HG03439 (cell line): ENCODE data around the gene SIMC1.

Source experiments
- ATAC-seq: cut with Tn5 transposase; IDR thresholded peaks from one replicate; pipeline ENCODE4 v1.9.1; 2021; ENCODE audit warnings: mild to moderate bottlenecking, moderate library complexity; ENCODE audit not compliant: unreplicated experiment

The SIMC1 gene

GRCh38 chr5:176361437-176362232 is 123.4 kb downstream of the SIMC1 start, which contains the start of gene KIAA1191:
KIAA1191 (minus strand) TSS chr5:176361764; CDS start chr5:176359508, 2,256 bp downstream.
- peak; percentile 81 for ATAC-seq

DNA sequence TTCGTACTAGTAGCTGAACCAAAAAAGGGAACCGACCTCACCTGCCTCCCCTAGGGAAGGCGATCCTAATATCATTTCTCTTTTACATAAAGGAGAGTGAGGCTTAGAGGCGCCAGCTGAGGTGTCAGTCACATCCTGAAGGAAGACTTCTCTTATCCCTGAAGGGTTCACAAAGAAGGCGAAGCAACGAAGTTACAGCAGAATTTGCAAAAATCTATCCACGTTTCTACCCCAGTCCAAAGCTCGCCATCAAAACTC is 123.9 kb downstream of the SIMC1 start:
- peak; percentile 3 for ATAC-seq

GRCh38 chr5:176364765-176365350 is 126.6 kb downstream of the SIMC1 start:
- no peak for ATAC-seq

DNA sequence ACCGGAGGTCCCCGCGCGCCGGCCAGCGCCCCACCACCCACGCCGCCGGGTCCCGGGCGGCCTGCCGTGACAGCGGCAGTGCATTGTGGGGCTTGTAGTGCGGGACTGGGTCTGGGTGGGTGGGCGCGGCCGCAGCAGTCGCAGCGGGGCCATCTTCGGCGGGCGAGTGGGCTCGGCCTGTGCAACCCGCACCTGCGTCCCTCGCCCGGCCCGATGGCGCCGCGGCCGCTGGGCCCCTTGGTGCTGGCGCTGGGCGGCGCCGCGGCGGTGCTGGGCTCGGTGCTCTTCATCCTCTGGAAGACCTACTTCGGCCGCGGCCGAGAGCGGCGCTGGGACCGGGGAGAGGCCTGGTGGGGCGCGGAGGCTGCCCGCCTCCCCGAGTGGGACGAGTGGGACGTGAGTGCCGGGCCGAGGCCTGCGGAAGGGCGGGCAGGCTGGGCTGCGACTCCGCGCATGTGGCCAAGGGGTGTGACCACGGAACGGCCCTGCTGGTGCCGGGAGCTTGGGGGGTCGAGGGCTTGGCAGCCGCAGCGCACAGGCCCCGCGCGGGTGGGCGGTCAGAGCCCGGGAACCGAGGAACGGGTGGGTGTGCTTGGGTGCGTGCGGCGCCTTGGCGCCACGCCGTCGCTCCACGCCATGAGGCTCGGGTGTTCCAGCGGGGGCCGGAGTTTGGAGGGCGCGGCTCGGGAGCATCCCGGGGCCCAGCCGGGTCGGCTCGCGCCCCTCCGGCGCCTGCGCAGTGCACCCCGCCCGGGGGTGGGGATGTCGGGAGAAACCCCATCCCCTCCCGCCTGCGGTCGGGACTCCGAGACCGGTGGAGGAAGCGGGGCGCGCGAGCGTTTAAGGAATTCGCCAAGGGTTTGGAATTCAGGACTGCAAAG is 127.4 kb downstream of the SIMC1 start, which contains the start of gene ARL10:
TSS of gene ARL10 (plus strand) at position 137 of the 881 bp plus-strand sequence. CDS start at position 214, 77 bp downstream.
- ATAC-seq, result no peak

- ATAC-seq, result no peak
These were observed 128.1 kb downstream of the SIMC1 start for GRCh38 chr5:176366232-176366894.

- ATAC-seq, result no peak
These were observed 130.5 kb downstream of the SIMC1 start for GRCh38 chr5:176368726-176369125.

DNA sequence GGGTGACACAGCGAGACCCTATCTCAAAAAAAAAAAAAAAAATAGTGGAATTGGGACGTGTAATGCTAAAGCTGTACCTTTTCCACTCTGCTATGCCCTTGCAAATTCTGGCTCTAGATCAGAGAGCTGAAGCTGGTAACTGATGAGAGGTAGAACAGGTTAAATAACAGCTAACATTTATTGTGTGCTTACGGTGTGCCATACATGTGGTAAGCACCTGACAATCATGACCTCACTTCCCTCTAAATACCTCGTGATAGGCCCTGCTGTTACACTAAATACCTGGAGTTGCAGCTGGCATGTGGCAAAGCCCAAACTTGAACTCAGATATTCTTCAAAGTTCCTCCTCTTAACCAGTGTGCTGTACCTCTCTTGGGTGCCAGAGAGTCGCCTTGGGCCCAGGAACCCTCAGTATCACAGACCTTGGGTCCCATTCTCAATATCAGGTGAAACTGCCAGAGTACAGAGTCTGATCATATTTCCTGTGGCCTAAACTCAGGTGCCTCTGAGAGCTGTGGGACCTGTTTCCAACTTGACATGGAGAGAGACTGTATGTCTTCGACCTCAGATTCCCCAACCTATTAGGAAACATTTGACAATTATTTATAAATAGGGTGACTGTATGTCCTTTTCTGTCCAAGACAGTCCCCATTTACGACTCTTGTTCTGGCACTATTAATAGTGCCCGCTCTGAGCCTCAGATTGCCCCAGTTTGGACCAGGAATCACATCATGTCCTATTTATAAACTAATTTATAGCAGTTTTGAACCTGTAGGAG is 131.9 kb downstream of the SIMC1 start:
- no peak for ATAC-seq

- ATAC-seq, result no peak
These were observed 133.7 kb downstream of the SIMC1 start for GRCh38 chr5:176371621-176372539.

DNA sequence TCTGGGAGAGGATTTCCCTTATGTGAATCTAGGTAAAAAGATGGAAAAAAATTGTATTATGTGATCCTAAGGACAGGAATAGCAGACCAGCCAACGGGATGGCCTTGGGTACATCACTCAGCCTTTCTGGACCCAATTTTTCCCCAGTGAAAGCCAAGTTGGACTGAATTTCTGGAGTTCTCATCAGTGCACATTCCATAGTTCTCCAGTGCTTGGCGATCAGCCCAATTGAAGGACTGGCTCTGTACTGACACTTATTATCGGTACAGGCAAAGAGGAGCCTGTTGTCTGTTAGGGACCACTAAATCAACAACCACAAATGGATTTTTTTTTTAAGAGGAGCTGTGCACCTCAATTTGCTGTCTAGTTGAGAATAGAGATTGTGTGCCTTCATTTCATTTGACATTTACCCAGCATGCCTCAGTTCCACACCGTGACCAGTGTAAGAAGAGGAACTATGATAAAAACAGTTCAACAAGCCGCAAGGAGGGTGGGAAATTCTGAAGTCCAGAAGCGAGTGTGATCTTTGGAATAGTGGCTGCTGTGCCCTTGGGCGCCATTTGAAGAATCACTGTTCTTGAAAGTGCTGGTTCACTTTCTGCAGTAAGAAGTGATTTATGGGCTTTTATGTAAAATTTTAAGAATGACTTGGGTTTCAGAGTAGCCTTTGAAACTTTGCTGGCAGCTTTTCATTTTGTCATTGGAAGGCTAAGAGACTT is 135.0 kb downstream of the SIMC1 start:
- ATAC-seq, result no peak

DNA sequence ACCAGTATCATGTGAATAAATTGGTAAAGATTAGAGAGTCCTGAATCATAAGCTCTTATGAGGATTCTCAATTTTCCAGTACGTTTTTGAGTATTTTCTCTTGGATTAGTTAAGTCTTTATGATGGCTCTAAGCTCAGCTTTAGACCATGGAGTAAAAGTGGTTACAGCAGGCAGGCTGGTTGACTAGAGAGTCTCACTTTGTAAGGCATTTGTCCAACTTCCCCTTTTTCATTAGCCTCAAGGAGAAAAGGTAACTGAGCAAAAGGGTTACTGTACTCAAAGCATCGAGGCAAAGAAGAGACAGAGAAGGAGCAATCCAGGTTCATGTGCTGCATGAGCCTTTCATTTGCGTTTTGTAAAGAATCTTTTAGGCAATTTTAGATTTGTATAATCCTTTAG is 141.7 kb downstream of the SIMC1 start:
- no peak for ATAC-seq

DNA sequence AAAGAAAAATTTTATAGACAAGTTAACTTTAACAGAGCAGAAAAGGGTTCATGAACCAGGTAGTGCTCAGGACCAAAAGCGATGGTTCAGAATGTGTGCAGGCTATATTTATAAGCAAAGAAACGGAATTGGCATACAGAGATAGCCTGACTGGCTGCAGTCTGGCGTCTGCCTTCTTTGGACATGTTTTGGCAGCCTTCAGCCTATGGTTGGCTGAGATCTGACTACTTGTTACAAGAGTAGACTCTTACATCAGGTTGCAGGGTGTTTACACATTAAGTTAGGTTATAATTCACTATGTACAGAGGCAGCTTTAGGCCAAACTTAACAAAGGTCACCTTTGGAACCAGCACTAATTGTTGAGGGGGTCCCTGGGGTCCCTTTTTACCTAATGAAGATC is 143.2 kb downstream of the SIMC1 start:
- ATAC-seq, result no peak

GRCh38 chr5:176381979-176382378 is 143.8 kb downstream of the SIMC1 start:
- no peak for ATAC-seq

DNA sequence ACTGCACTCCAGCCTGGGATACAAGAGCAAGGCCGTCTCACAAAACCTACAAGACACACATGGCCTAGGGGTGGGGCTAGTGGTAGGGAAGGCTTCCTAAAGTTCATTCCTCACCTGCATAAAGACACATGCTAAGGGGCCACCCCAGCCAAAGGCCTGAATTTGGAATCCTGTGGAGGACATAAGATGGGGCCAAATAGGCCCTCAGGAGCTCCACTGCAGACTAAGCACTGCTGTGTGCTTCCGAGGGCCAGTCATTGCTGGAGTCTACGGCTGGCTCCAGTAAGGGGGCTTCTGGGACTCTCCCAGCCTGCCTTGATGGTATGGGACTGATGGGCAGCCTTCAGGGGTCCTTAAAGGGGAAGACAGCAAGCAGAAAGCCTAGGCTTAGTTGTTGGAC is 144.5 kb downstream of the SIMC1 start:
- ATAC-seq, result no peak

DNA sequence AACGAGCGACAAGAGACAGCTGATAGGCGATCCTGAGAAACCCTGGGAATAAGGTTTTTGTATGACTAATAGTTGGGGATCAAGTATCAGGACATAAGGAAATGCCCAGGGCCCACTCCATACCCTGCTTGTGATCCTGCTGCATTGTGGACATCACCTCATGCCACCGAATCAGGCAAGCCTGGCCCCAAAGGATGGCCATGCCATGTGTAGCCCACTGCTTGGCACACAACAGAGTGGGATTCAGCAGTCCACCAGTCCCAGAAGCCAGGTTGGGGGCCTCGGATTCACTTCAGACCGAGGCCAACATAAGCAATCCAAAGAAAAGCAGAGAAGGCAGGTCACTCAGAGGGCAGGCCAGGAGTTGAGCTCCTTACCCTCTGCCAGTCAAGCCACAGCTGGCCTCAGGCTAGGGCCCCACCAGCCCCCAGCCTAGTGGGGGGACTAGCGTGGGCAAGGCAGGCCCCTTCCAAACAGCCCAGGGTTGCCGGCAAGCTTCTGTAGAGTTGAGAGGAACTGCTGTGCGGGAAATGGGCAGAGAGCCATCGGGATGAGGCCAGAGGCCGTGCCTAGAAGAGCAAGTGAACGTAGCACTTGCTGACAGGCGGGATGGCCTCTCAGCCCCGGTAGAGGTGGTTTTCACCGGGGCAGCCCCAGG is 145.2 kb downstream of the SIMC1 start:
- no peak for ATAC-seq

DNA sequence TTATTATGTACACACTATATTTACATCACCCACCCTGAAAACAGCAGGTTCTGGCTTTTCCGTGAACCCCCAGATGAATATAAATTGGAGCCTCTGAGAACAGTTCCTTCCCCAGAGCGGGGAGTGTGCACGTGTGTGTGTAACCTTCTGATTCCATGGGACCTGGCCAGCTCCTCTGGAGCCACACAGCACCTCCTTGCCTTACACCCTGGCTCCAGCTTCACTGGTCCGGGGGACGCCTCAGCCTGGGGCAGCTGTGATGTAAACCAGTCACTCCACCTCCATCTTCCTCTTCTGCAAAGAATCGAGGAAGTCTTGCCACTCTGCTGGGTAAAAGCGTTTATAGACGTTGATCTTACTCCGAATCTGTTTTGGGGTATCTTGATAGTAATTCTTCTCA is 145.7 kb downstream of the SIMC1 start:
- ATAC-seq, result no peak

GRCh38 chr5:176384366-176384930 is 146.2 kb downstream of the SIMC1 start:
- no peak for ATAC-seq

DNA sequence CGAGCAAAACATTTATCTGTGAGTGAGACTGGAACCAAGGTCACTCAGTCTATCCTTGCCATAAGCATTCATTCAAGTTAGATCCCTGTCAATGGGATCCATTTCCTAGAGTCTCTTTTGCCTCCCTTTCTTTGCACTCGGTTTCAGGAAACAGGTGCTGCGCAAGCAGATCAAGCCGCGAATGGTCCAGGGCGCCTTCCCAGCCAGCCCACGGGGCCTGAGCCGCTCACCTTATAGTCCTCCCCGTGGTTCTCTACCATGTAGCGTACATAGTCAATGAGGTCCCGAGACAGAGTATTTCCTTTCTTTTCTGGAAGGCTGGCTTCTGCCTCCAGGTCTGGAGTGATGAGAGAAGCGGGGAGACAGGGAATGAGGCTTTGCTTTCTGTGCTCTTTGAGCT is 146.8 kb downstream of the SIMC1 start:
- no peak for ATAC-seq

DNA sequence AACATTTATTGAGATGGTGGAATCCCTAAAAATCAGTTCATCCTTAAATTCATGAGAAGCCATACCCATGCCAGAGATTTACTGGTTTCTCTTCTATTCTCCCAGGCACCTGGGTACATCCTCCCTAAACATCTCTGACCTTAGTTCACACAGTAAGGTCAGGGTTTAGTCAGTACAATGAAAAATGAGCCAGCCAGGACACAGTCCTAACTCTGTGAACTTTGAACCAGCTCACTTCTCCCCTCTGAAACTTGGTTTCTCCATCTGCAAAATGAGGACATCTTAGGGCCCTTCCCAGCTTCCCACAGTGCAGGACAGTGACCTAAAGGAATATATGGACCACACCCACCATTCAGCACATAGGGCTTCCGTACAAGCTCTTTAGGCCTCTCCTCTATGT is 148.3 kb downstream of the SIMC1 start:
- ATAC-seq, result no peak
